Endothelial cell of umbilical vein (primary cell): ENCODE results near the gene MACROD2.

Experiments used
- CTCF ChIP-seq, 2 donors: IDR thresholded peaks; 1 replicate in 1 of 2; 2 replicates in 1 of 2; pipeline ENCODE4 v1.5.1; 2011; ENCODE audit warnings: low read length in 2 of 2, mild to moderate bottlenecking in 2 of 2, moderate library complexity in 2 of 2, control low read depth in 1 of 2, inconsistent platforms in 1 of 2, low read depth in 1 of 2; ENCODE audit not compliant: insufficient read depth in 1 of 2; ENCODE audit errors: extremely low read depth in 1 of 2
- EZH2 ChIP-seq: IDR thresholded peaks from 2 replicates; pipeline ENCODE4 v1.6.1; 2012; ENCODE audit warnings: borderline replicate concordance, low read depth, mild to moderate bottlenecking, moderate library complexity, low read length, inconsistent platforms; ENCODE audit not compliant: severe bottlenecking
- FOS ChIP-seq: IDR thresholded peaks from 2 replicates; pipeline ENCODE4 v1.6.1; 2011; ENCODE audit warnings: mild to moderate bottlenecking, low read length, moderate library complexity, borderline replicate concordance; ENCODE audit not compliant: insufficient read depth
- GATA2 ChIP-seq: IDR thresholded peaks from 2 replicates; pipeline ENCODE4 v1.7.0; 2011; ENCODE audit warnings: low read depth, mild to moderate bottlenecking, moderate library complexity, mixed read lengths, low read length; ENCODE audit not compliant: insufficient read length, insufficient read depth
- MAX ChIP-seq: IDR thresholded peaks from 2 replicates; pipeline ENCODE4 v1.6.1; 2011; ENCODE audit not compliant: insufficient read depth, insufficient read length
- MYC ChIP-seq: IDR thresholded peaks from one replicate; pipeline ENCODE4 v1.6.1; 2011; ENCODE audit warnings: mild to moderate bottlenecking, low read depth, low read length
- POLR2A ChIP-seq: IDR thresholded peaks from 2 replicates; pipeline ENCODE4 v1.6.1; 2012; ENCODE audit warnings: low read depth, mild to moderate bottlenecking, control low read depth, low read length
- POLR2AphosphoS5 ChIP-seq: IDR thresholded peaks from 2 replicates; pipeline ENCODE4 v1.6.1; 2012; ENCODE audit warnings: low read depth, mild to moderate bottlenecking, control low read depth, low read length, moderate library complexity; ENCODE audit not compliant: insufficient read depth

- TF ChIP-seq EZH2 (no peak), CTCF (IDR thresholded peaks at IDR 0.05; ENCODE audit: extremely low read depth in 1 of 2, insufficient read depth in 1 of 2, low read depth in 1 of 2, low read length in 2 of 2) (no peak), POLR2AphosphoS5 (no peak), MAX (no peak), POLR2A (no peak), FOS (no peak), MYC (no peak), GATA2 (no peak)
Measured at GRCh38 chr20:15645816-15646215, 1650.5 kb downstream of the MACROD2 start.
